IPS-11a (cell line): Measurements from ENCODE around the gene SLC12A1.

Source experiments
- H3K4me3 ChIP-seq: one replicate; pipeline ENCODE4 v1.5.1; 2013; ENCODE audit warnings: low read depth, low read length, control low read depth

The SLC12A1 gene

GRCh38 chr15:48345516-48345915 lies 139.4 kb downstream of the SLC12A1 start:
- H3K4me3 ChIP-seq: no peak overlapping the region

- H3K4me3 ChIP-seq: no peak overlapping the region
Observed at GRCh38 chr15:48352474-48353072, 146.5 kb downstream of the SLC12A1 start.
